NCI-H187 treated with DMSO at 0.1 percent for 48 hours (cell line): Measurements from ENCODE around the gene MRAS.
"Not testable (repeated sequence)": the region's sequence is repeated elsewhere in the genome, so short reads cannot be mapped to it uniquely, and the experiment has no call there.

Experiments
- DNase-seq: peaks from one replicate; lab custom pipeline; 2025; lab: John Stamatoyannopoulos, UW

Gene MRAS

GRCh38 chr3:138367326-138367850, 19.0 kb downstream of the MRAS start:
- no peak for DNase-seq

DNA sequence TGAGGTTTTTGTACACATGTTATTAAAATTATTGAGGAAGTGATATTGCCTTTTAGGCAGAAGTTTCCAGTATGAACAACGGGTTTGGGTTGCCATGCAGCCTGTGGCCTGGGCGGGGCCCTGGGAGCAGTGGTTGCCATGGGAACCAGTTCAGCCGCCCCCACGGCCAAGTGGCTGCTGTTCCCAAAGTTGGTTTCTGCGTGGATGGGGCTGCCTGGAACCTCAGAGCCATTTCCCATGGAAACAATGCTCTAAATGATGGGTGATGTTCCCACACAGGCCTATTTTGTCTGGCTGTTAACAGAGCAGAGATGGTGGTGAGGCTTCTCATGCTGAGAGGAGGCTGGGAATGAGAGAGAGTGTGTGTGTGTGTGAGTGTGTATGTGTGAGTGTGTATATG, 19.5 kb downstream of the MRAS start:
- DNase-seq: no peak

DNA sequence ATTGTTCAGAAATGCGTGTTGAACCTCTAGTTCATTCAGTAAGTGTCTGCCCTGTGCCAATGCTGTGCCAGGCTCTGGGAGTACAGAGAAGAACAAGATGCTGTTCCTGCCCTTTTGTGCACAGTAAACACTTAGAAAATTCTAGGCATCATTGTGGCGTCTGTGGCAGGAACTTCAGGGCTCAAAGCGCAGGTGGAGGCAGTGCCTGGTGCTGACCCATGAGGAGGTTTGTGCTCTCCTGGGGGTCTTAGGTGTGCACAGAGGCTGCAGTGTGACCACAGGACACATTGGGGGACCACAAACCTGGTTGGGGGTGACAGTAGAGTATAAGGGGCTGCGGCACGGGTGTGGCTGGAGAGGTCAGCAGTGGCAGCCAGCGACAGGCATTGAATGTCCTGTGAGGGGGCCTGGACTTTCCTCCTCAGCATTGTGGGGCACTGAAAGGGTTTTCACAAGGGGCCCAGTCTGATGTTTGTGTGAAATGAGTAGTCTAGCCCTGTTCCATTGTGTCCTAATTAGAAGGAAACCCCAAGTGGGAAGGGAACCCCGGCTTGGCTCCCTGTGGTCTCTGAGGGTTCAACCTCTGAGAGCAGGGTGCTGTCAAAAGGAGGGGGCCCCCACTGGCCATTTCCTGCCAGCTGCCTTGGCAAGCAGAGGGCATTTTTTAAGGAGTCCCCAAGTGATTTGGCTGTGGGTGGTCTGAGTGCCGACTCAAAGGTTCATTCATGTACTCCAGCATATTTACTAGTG, 20.9 kb downstream of the MRAS start:
- no peak for DNase-seq

DNA sequence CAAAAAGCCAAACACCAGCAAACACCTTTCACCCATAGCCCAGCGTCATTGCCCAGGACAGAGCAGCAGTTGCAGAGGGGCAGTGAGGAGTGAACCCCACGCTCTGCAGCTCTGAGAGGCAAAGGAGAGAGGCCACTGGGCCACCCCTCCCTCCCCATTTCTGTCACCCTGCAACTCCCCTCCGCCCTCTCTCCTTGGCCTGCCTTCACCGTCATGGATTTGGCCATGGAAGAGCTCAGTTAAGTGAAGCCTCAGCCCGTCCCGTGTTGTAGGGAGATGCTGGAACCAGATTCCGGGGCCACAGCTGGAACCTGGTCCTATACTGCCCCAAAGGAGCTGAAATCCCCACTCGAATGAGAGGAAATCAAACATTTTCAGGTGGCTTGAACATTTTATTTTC, 21.9 kb downstream of the MRAS start:
- no peak for DNase-seq

- no peak for DNase-seq
These were observed 22.9 kb downstream of the MRAS start for GRCh38 chr3:138371070-138371965.

- no peak for DNase-seq
These were observed 24.8 kb downstream of the MRAS start for GRCh38 chr3:138373087-138373735.

DNA sequence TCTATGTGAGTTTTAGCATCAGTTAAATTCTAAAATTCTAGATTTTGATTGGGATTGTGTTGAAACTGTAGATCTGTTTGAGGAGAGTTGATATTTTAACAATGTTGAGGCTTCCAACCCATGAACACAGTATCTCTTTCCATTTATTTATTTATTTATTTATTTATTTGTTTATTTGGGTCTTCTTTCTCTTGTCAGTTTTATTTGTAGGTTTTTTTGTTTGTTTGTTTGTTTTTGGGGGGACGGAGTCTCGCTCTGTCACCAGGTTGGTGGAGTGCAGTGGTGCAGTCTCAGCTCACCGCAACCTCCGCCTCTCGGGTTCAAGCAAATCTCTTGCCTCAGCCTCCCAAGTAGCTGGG, 25.3 kb downstream of the MRAS start:
- DNase-seq: no peak

DNA sequence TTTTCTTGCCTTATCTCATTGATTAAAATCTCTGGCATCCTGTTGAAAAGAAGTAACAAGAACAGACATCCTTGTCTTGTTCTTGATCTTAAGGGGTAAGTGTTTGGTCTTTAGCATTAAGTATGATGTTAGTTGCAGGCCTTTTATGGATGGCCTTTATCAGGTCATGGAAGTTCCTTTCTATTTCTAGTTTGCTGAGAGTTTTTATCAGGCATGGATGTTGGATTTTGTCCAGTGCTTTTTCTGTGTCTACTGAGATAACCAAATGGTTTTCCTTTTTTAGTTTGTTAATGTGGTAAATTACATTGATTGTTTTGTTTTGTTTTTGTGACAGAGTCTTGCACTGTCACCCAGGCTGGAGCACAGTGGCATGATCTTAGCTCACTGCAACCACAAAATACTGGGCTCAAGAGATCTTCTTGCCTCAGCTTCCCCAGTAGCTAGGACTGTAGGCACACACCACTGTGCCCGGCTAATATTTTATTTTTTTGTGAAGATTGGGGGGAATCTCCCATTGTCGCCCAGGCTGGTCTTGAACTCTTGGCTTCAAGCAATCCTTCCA, 26.3 kb downstream of the MRAS start:
- no peak for DNase-seq

GRCh38 chr3:138375447-138375846, 27.1 kb downstream of the MRAS start:
- DNase-seq: no peak

GRCh38 chr3:138376663-138377062, 28.3 kb downstream of the MRAS start:
- DNase-seq: no peak

DNA sequence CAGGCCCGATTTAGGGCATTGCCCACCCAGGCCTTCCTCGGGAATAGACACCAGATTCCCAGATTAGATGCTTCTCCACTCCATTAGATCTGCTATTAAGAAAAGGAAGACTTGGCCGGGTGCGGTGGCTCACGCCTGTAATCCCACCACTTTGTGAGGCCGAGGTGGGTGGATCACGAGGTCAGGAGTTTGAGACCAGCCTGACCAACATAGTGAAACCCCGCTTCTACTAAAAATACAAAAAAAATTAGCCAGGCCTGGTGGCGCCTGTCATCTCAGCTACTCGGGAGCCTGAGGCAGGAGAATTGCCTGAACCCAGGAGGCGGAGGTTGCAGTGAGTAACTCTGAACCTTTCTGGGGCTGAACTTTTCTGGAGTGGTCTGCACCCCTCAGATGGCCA, 28.8 kb downstream of the MRAS start:
- not testable (repeated sequence) for DNase-seq

GRCh38 chr3:138377804-138378203, 29.4 kb downstream of the MRAS start:
- DNase-seq: no peak

GRCh38 chr3:138378331-138378730, 30.0 kb downstream of the MRAS start:
- no peak for DNase-seq

DNA sequence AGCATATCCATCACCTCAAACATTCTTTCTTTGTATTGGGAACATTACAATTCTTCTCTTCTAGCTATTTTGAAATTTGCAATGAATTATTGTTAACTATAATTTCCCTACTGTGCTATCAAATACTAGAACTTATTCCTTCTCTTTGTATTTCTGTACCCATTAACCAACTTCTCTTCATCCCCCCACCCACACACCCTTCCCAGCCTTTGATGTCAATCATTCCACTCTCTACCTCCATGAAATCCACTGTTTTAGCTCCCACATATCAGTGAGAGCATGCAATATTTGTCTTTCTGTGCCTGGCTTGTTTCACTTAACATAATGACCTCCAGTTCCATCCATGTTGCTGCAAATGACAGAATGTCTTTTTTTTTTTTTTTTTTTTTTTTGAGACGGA, 30.6 kb downstream of the MRAS start:
- no peak for DNase-seq

GRCh38 chr3:138381413-138381901, 33.1 kb downstream of the MRAS start:
- DNase-seq: no peak

- DNase-seq: no peak
These were observed 33.8 kb downstream of the MRAS start for GRCh38 chr3:138381950-138382715.

DNA sequence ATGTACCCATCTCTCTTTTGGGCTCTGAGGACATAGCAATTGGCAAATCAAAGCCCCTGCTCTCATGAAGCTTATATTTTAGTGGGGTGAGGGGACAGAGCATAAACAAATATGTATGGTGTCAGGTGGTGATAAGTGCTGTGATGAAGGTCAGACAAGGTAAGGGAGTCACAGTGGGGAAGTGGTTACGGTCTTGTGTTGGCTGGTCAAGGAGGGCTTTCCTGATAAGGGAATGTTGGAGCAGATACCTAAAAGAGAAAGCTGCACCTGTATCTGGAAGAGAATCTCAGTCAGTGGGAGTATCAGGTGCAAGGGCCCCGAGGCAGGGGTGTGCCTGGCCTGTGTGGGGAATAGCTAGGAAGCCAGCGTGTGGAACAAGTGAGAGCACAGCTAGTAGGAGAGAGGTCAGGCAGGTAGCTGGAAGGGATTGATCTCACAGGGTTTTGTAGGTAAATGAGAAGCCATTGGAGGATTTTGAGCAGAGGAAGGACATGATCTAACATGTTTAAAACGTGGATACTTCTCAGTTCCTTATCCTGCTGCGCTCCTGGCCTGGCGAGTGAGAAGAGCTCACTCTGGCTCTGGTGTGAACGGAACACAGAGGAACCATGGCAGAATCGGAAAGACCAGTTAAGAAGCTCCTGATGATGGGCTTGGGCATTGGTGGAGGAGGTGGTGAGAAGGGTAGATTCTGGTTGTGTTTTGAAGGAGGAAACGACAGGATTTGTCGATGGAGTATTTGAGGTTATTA, 35.5 kb downstream of the MRAS start:
- no peak for DNase-seq

DNA sequence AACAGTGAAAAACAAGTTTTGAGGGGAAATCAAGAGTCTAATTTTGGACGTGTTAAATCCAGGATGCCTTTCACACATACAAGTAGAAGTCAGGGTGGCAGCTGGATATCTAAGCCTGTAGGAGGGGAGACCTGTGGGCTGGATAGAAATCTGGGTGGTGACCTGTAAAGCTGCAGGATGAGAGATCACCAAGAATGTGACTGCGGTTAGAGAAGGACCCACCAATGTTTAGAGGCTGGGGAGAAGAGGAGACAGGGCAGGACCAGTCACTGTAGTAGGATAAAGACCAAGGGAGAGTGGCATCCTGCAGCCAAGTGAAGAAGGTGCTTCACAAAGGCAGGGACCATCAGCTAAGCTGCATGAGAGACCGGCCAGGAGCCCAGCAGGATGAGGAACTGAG, 36.2 kb downstream of the MRAS start:
- DNase-seq: no peak

DNA sequence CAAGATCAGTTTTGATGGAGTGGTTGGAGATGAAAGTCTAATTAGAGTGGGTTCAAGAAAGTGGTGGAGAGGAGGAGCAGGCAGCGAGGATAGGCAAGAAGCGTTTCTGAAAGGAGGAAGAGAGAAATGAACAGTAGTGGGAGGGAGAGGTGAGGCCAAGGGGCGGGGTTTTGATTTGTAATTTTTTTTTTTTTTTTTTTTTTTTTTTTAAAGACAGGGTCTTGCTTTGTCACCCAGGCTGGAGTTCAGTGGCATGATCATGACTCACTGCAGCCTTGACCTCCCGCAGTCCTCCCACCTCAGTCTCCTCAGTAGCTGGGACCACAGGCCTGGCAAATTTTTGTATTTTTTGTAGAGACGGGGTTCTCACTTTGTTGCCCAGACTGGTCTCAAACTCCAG, 36.6 kb downstream of the MRAS start:
- DNase-seq: no peak

GRCh38 chr3:138389144-138389601, 40.8 kb downstream of the MRAS start:
- DNase-seq: no peak
